GM18951 (cell line): ENCODE measurements around the gene GAPDHS.

Experiments
- POLR2A ChIP-seq: IDR thresholded peaks from 4 replicates; pipeline ENCODE4 v1.6.1; 2011; ENCODE audit warnings: mild to moderate bottlenecking; ENCODE audit not compliant: insufficient read length, insufficient read depth; ENCODE audit errors: extremely low read depth
- in situ Hi-C: fragments of 300-500 bp; cut with MboI; formaldehyde crosslinking; loops from one replicate; pipeline ENCODE4 v1.12.0; 2022; ENCODE audit warnings: low sequenced_read_pairs, mixed read lengths, inconsistent platforms; ENCODE audit not compliant: unreplicated experiment

The GAPDHS gene

DNA sequence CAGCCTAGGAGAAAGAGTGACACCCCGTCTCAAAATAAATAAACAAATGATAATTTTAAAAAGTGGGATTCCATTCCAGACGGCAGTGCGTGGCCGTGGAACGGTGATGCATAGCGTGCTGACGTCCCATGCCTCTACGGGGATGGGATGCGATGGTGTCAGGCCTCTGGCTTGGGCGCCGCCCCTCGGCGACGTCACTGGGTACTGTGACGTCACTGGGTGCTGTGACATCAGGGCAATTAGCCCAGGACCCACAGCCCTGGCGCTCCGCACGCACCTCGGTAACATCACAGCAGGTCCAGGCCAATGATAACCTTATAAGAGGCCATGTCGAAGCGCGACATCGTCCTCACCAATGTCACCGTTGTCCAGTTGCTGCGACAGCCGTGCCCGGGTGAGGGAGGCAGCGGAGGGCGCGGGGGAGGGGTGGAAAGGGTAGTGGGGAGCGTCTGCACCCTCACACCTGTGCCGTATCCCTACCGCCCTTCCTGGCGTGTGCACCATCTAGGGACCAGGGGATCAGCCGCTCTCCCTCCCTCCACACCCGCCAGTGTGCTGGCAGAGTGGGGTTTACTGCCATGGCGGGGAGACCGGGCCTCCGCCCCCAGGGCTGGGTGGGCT is at the start of gene GAPDHS:
Gene GAPDHS (plus strand): TSS at position 256 of the 621 bp plus-strand sequence. CDS start 72 bp downstream, at position 328.
- in situ Hi-C loops: no loop called here

DNA sequence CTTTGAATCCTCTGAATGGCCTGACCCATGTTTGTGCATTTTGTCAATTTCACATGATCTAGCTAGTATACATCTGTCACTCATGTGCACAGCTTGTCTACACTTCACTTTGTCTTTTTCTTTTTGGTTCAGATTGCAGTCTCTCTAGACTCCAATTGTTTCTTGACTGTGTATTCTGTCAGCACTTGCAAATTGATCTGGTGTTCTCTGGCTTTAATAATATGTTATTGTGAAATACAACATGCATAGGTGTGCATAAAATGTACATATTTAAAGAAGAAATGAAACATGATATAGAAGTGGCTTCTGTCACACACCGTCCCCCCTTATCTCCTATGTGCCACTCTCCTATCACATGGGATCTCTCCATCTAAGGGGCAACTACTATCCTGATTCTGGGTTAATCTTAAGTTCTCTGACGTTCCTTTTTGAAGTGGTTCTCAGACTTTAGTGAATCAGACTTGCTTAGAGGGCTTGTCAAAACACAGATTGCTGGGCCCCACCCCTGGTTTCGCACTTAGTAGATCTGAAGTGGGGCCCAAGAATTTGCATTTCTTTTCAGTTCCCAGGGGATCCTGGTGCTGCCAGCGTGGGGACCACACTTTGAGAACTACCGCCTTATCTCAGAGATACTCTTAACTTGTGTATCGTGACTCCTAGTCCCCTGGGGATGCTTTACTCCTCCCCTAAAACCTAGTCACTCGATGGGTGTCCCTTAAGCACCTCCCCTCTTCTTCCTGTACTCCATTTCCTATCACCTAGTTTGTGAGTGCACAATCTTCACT is 48.8 kb upstream of the GAPDHS start:
- in situ Hi-C loops: no loop called here
- TF ChIP-seq POLR2A: no peak

More for the DNA sequence above, at the start of gene GAPDHS:
- no peak for TF ChIP-seq POLR2A

DNA sequence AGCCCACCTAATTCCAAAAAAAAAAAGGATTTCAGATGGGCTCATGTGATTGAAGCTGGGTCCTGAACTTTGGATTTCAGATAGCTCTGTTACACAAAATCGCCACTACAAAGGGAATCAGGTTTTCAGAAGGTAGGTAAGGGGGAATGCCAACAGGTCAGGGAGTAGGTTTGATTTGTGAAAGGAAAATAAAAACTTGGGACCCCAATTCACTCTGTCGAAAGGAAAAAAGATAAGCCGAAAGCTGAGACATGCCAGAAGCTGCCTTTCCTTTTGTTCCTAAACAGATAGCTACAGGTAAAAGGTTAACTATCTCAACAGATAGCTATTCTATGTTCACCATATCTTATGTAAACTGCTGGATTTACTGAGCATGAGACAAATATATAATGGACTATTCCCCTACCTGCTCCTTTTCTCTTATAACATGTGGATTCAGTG is 47.0 kb upstream of the GAPDHS start:
- no peak for TF ChIP-seq POLR2A
- in situ Hi-C loops: no loop called here

DNA sequence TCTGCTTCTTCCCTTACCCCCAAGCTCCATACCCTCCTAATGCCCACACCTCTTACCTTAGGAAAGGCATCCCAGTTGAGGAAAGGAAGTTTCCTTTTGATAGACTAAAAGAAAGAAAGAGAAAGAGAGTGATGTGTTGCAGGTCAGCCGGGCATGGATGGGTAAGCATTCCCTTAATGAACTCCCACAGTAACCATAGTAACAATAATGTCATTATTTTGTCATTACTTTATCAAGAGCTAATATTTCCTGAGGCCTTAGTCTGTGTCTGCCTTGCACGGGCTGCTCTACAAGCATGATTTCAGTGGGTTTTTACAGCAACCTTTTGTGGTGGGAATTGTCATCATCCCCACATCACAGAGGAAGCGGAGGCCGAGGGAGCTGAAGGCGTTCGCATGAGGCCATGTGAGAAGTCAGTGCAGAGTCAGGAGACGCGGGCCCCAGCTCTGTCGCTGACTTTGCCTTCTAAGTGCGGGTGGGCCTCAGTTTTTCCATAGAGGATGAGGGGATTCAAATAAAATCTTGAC is 45.5 kb upstream of the GAPDHS start:
- no peak for TF ChIP-seq POLR2A
- in situ Hi-C loops: no loop called here

DNA sequence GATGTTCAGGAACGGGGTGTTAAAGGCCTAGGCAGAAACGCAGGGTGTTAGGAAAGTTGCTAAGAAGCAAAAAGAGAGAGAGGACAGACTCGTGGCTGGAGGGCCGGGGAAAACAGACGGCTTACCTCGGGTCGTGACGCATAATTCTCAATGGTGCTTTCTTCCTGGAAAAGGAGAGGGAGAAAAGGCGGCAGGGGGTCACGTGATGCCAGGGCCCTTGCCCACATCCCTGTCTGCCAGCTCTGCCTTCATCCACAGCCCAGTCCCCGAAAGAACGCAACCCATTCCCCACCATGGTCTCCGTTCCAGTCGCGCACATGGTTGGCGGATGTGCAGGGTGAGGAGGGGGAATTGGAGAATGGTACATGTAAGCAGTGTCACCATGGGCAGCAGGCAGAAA is 44.6 kb upstream of the GAPDHS start:
- in situ Hi-C loops: no loop called here
- TF ChIP-seq POLR2A: no peak

DNA sequence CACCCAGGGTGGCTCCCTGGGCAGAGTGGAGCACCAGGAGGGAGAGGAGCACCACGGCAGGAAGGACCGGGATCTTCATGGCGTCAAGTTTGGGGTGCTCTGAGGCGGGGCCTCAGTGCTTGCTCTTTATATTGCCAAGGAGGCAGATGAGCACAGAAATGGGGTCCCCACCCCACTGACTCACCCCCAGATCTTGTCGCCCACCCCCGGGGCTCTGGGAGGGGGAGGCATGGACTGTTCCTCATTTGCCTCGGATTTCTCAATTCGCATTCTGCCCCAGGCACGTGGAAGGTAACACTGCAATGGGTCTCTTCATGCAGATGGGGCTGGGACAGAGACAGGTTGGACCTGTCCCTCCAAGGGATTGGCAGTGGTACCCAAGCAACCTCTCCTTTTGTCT is 42.9 kb upstream of the GAPDHS start, which contains the start of gene KRTDAP:
Gene KRTDAP (minus strand): TSS at position 101 of the 400 bp plus-strand sequence. CDS start 22 bp downstream, at position 79.
- in situ Hi-C loops: no loop called here
- TF ChIP-seq POLR2A: no peak

DNA sequence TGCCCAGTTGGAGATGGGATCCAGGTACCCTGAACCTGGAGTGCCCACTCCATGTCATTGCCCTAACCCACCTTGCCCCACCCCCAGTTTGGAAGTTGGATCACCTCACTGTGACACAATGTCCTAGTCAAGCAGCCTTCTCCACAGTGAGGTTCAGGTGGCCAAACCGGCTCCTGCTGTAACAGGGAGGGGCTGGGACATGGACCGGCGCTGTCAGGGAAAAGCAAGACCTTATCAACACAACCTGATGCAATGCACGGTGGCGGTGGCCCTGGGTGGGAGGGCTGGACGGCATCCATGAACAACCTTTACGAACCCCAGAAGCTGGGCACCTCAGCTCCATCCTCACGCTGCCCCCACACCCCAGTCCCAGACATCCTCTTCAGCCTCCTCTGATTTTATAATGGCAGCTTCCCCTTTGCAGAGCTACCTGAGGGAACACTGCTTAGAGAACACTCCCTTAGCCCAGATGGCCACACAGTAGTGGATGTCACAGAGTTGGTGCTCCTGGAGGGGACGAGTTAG is 41.4 kb upstream of the GAPDHS start:
- TF ChIP-seq POLR2A: no peak
- in situ Hi-C loops: no loop called here

DNA sequence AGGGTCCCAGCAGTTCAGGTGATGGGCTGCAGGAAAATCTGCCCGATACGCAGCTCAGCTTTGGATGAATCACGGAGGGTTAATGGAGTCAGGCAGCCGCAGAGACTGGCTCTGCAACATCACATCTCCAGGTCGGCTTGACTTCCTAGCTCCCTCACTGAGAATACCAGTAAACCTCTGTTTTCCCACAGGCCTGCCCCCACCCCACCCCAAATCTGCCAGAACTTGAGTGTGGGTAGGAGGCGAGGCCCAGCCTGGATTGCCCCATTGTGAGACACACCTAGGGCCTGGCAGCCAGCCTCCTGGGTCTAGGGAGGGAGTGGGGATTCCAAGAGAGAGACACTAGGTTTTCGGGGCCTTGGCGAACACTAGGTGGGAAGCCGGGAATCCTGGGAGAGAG is 39.3 kb upstream of the GAPDHS start:
- in situ Hi-C loops: no loop called here
- no peak for TF ChIP-seq POLR2A

DNA sequence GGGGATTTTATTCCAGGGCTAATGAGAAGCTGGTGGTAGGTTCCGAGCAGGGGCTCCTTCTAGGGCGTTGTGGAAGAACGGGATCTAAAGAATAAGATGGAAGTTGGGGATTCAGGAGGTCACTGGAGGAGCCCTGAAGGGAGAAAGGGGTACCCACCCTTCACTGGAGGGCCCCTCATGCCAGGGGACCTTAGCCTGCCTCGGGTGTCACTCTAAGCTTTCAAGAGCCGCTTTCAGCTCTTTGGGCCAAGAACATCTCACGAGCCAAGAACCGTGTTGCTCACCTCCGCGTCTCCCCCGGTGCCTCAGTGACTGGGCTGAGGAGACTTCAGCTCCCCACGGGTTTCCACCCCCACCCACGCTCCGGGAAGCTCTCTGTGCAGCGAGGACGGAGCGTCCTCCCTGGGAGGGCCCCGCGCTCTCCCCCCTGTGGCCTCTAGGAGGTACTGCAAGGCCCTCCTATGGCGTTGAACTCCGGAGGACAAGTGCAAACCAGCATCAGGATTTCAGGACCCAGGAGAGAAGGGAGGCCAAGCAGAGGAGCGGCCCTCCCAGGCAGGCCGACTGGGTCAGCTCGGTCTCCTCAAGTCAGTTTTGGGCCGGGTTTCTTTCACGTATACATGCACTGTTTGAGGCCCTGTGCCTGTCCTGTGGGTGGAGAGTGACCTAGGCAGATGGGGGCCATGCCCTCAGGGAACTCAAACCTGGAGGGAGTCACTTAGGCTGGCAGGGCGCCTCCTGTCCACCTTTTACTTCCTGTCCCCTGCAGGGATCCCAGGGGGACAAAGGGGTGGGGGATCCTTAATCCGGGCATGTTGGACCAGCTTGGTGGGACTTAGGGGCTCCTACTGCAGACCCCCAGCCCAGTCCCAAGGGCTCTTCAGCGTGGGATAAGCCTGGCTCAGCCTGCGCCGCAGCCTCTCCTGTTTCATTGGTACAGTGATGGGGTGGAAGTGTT is 37.9 kb upstream of the GAPDHS start:
- no peak for TF ChIP-seq POLR2A
- in situ Hi-C loops: no loop called here

DNA sequence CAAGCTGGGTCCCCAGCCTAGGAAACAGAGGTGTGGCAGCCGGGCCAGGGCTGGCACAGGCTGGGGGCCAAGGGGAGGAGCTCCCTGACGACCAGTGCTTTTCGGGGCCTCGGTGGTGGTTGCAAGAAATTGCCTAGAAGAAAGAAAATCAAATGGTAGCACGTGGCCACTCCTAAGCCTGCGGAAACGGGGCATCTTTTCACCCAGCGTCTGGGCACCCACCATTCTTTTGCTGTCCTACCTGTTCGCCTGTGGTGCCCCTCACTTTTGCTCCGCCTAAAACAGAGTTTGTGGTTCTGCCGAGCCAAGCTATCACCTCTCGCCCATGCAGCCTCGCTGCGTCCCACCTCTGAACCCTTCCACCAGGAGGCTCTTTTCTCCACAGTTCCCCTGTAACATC is 35.9 kb upstream of the GAPDHS start:
- in situ Hi-C loops: no loop called here
- TF ChIP-seq POLR2A: no peak

DNA sequence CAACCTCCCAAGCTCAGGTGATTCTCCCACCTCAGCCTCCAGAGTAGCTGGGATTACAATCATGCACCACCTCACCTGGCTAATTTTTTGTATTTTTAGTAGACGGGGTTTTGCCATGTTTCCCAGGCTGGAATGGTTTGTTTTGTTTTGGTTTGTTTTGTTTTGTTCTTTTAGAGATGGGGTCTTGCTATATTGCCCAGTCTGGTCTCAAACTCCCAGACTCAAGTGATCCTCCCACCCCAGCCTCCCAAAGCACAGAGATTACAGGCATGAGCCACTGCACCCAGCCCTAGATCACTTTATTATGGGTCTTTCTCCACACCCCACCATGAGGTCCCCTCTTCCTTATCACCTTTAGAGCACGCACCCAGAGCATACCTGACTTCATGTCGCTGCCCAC is 35.0 kb upstream of the GAPDHS start:
- in situ Hi-C loops: no loop called here
- TF ChIP-seq POLR2A: no peak

DNA sequence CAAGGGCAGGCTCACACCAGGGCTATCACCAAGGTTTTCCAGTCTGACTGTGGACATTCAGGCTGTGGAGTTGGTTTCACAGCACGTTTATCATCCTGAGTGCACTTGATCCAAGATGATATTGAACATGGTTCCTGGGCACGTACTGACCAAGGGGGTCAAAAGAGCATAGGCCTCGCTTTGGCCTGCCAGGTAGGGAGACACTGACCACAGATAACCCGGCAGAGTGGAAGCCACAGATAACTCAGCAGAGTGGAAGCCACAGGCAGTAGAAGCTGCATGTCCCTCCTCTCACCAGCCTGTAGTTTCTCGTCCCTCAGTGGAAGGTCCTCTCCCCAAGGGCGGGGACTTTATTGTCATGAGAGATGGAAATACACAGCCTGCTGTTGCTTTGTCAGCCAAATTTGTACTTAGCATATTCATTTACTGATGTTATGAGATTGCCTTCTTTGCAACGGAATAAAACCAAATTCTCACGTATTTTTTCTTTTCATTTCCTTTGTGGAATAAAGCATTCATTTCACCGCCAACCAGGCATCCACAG is 34.2 kb upstream of the GAPDHS start:
- no peak for TF ChIP-seq POLR2A
- in situ Hi-C loops: no loop called here
